ENCODE results near the gene NCKAP1. TPM values are rescaled to one million over a fixed set of nuclear protein-coding genes. Genes with fewer than 3 reads are reported as not detected.

The NCKAP1 gene
- total RNA-seq, 1 experiment from 2014 or later: 162 TPM

GRCh38 chr2:182863642-182864041, 174.6 kb downstream of the NCKAP1 start:
- Histone ChIP-seq H3K27me3 (replicated peaks; ENCODE audit: control insufficient read depth, insufficient read depth, low read length) (no peaks in the 10 kb centered on the region), H3K36me3 (ENCODE audit: control insufficient read depth, insufficient read depth, low read length) (no peaks in the 10 kb centered on the region), H3K4me1 (peaks cover 22% of the 10 kb centered on the region; the same call in 1 of the 2 replicates), H3K9me3 (no peaks in the 10 kb centered on the region), H3K4me3 (ENCODE audit: low read depth, low read length) (no peak overlapping the region)
- POLR2A ChIA-PET: no interaction called here
- TF ChIP-seq CTCF (IDR thresholded peaks at IDR 0.05; ENCODE audit: insufficient read depth in 1 of 2, low read depth in 1 of 2, low read length in 1 of 2, severe bottlenecking in 1 of 2, unreplicated experiment in 1 of 2): no peak
- H3K9me3 Mint-ChIP-seq (ENCODE audit: unreplicated experiment): no peaks in the 10 kb centered on the region
- BruUV-seq (replicated peaks): no TSS peak
- H3K4me3 Mint-ChIP-seq (ENCODE audit: unreplicated experiment): no peak overlapping the region
- intact Hi-C loops (cut with micrococcal nuclease; ENCODE audit: unreplicated experiment): loop anchor here (5.0 kb wide), 1 partner anchor 71 kb away; no protein-coding TSS in a partner anchor
- DNase-seq: no peak
- CTCF ChIA-PET: no interaction called here
- H3K27me3 Mint-ChIP-seq (ENCODE audit: insufficient read depth, unreplicated experiment): no peaks in the 10 kb centered on the region
- no peak overlapping the region for H3K27ac Mint-ChIP-seq (ENCODE audit: unreplicated experiment)
- peaks cover 20% of the 10 kb centered on the region for H3K4me1 Mint-ChIP-seq (ENCODE audit: low read depth, unreplicated experiment)
- peaks cover 6% of the 10 kb centered on the region for H3K36me3 Mint-ChIP-seq (ENCODE audit: insufficient read depth, unreplicated experiment)

- H3K9me3 ChIP-seq: no peaks in the 10 kb centered on the region
- Mint-ChIP-seq H3K4me1 (ENCODE audit: low read depth, unreplicated experiment) (peaks cover 20% of the 10 kb centered on the region), H3K27me3 (ENCODE audit: insufficient read depth, unreplicated experiment) (no peaks in the 10 kb centered on the region), H3K4me3 (ENCODE audit: unreplicated experiment) (no peak overlapping the region), H3K27ac (ENCODE audit: unreplicated experiment) (no peak overlapping the region), H3K36me3 (ENCODE audit: insufficient read depth, unreplicated experiment) (peaks cover 6% of the 10 kb centered on the region), H3K9me3 (ENCODE audit: unreplicated experiment) (no peaks in the 10 kb centered on the region)
- peaks cover 22% of the 10 kb centered on the region; the same call in 1 of the 2 replicates for H3K4me1 ChIP-seq
- H3K36me3 ChIP-seq (ENCODE audit: control insufficient read depth, insufficient read depth, low read length): no peaks in the 10 kb centered on the region
- intact Hi-C loops (cut with micrococcal nuclease; ENCODE audit: unreplicated experiment): loop anchor here (5.0 kb wide), 1 partner anchor 70 kb away; no protein-coding TSS in a partner anchor
- ChIA-PET POLR2A (no interaction called here), CTCF (no interaction called here)
- H3K4me3 ChIP-seq (ENCODE audit: low read depth, low read length): no peak overlapping the region
- no peak for DNase-seq
- TF ChIP-seq CTCF (IDR thresholded peaks at IDR 0.05; ENCODE audit: insufficient read depth in 1 of 2, low read depth in 1 of 2, low read length in 1 of 2, severe bottlenecking in 1 of 2, unreplicated experiment in 1 of 2): no peak
- no peaks in the 10 kb centered on the region for H3K27me3 ChIP-seq (replicated peaks; ENCODE audit: control insufficient read depth, insufficient read depth, low read length)
- BruUV-seq (replicated peaks): no TSS peak
Observed at GRCh38 chr2:182862091-182862490, 176.2 kb downstream of the NCKAP1 start.

GRCh38 chr2:182860858-182861257, 177.4 kb downstream of the NCKAP1 start:
- no peak for TF ChIP-seq CTCF (IDR thresholded peaks at IDR 0.05; ENCODE audit: insufficient read depth in 1 of 2, low read depth in 1 of 2, low read length in 1 of 2, severe bottlenecking in 1 of 2, unreplicated experiment in 1 of 2)
- Histone ChIP-seq H3K27me3 (replicated peaks; ENCODE audit: control insufficient read depth, insufficient read depth, low read length) (no peaks in the 10 kb centered on the region), H3K4me1 (peaks cover 22% of the 10 kb centered on the region; the same call in 1 of the 2 replicates), H3K36me3 (ENCODE audit: control insufficient read depth, insufficient read depth, low read length) (no peaks in the 10 kb centered on the region), H3K9me3 (no peaks in the 10 kb centered on the region), H3K4me3 (ENCODE audit: low read depth, low read length) (no peak overlapping the region)
- Mint-ChIP-seq H3K4me3 (ENCODE audit: unreplicated experiment) (no peak overlapping the region), H3K4me1 (ENCODE audit: low read depth, unreplicated experiment) (peaks cover 18% of the 10 kb centered on the region), H3K36me3 (ENCODE audit: insufficient read depth, unreplicated experiment) (peaks cover 6% of the 10 kb centered on the region), H3K27me3 (ENCODE audit: insufficient read depth, unreplicated experiment) (no peaks in the 10 kb centered on the region), H3K9me3 (ENCODE audit: unreplicated experiment) (peaks cover under 1% of the 10 kb centered on the region), H3K27ac (ENCODE audit: unreplicated experiment) (no peak overlapping the region)
- DNase-seq: peak in 1 of 2 experiments; percentile 16
- CTCF ChIA-PET: no interaction called here
- no TSS peak for BruUV-seq (replicated peaks)
- POLR2A ChIA-PET: no interaction called here
- intact Hi-C loops (cut with micrococcal nuclease; ENCODE audit: unreplicated experiment): loop anchor here (5.0 kb wide), 1 partner anchor 69 kb away; no protein-coding TSS in a partner anchor

Other genes with a start within 250 kb of the NCKAP1 start
- gene FRZB, start 171.8 kb downstream of the NCKAP1 start, total RNA-seq (2022): 0.16 TPM in 1 of 2 replicates, not detected in the other
- gene DUSP19, start 40.3 kb upstream of the NCKAP1 start, total RNA-seq (2022): 3.6 and 3.9 TPM in 2 replicates
- gene NUP35, start 86.0 kb upstream of the NCKAP1 start, total RNA-seq (2022): 34.7 and 36.1 TPM in 2 replicates

Measured in Caco-2 (cell line).